ENCODE results near the gene GJA1.

The GJA1 gene

GRCh38 chr6:121418346-121418745, 17.1 kb upstream of the GJA1 start:
- Histone ChIP-seq H3K4me2 (ENCODE audit: insufficient read depth, low read length) (no peak overlapping the region), H3K79me2 (ENCODE audit: insufficient read depth, low read length) (no peaks in the 10 kb centered on the region)
- ATAC-seq (ENCODE audit: insufficient read depth, low read depth): no peak

DNA sequence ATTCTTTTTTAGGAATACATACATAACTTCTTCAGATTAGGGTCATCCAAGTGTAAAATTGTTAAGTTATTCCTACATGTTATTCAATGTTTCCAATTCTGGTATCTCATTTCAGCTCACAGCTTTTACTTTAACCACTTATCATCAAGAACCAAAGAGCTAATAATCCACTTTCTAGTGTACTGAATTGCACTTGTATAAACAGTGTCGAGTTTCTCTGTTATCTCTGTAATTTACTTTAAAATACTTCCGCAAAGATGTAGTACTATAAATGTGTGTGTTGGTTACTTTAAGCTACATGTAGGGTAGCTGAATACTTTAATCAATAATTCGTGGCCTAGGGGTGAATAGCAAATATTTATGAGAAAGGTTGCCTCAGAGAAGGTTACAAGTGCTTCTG, 8.8 kb upstream of the GJA1 start:
- Histone ChIP-seq H3K36me3 (ENCODE audit: insufficient read depth, low read length) (no peaks in the 10 kb centered on the region), H3K4me1 (ENCODE audit: insufficient read depth, low read length) (peaks cover 13% of the 10 kb centered on the region), H2AFZ (ENCODE audit: low read depth, low read length) (no peak overlapping the region), H4K20me1 (ENCODE audit: insufficient read depth, low read length) (no peaks in the 10 kb centered on the region), H3K27me3 (ENCODE audit: insufficient read depth, low read length, poor library complexity) (no peaks in the 10 kb centered on the region), H3K4me2 (ENCODE audit: insufficient read depth, low read length) (no peak overlapping the region), H3K9ac (ENCODE audit: low read depth, low read length) (no peak overlapping the region), H3K9me3 (ENCODE audit: insufficient read depth, low read length, severe bottlenecking) (no peaks in the 10 kb centered on the region), H3K79me2 (ENCODE audit: insufficient read depth, low read length) (no peaks in the 10 kb centered on the region), H3K27ac (ENCODE audit: low read length) (no peak overlapping the region), H3K4me3 (ENCODE audit: low read depth in 1 of 2, low read length in 2 of 2) (no peak overlapping the region)
- TF ChIP-seq, protein P1, sequence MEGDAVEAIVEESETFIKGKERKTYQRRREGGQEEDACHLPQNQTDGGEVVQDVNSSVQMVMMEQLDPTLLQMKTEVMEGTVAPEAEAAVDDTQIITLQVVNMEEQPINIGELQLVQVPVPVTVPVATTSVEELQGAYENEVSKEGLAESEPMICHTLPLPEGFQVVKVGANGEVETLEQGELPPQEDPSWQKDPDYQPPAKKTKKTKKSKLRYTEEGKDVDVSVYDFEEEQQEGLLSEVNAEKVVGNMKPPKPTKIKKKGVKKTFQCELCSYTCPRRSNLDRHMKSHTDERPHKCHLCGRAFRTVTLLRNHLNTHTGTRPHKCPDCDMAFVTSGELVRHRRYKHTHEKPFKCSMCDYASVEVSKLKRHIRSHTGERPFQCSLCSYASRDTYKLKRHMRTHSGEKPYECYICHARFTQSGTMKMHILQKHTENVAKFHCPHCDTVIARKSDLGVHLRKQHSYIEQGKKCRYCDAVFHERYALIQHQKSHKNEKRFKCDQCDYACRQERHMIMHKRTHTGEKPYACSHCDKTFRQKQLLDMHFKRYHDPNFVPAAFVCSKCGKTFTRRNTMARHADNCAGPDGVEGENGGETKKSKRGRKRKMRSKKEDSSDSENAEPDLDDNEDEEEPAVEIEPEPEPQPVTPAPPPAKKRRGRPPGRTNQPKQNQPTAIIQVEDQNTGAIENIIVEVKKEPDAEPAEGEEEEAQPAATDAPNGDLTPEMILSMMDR (IDR thresholded peaks at IDR 0.05; ENCODE audit: borderline replicate concordance, extremely low read depth, low read length, poor library complexity, severe bottlenecking): no peak
- TF ChIP-seq EZH2 (IDR thresholded peaks at IDR 0.05; ENCODE audit: borderline replicate concordance, low read depth, low read length, severe bottlenecking): no peak
- ATAC-seq (ENCODE audit: insufficient read depth, low read depth) (no peak), DNase-seq (no peak)

More at GRCh38 chr6:121418346-121418745, 17.1 kb upstream of the GJA1 start:
- Histone ChIP-seq H3K9ac (ENCODE audit: low read depth, low read length) (no peak overlapping the region), H3K4me1 (ENCODE audit: insufficient read depth, low read length) (no peaks in the 10 kb centered on the region), H3K27ac (ENCODE audit: low read length) (no peak overlapping the region), H3K4me3 (ENCODE audit: low read depth in 1 of 2, low read length in 2 of 2) (no peak overlapping the region), H4K20me1 (ENCODE audit: insufficient read depth, low read length) (no peaks in the 10 kb centered on the region), H2AFZ (ENCODE audit: low read depth, low read length) (no peak overlapping the region), H3K9me3 (ENCODE audit: insufficient read depth, low read length, severe bottlenecking) (no peaks in the 10 kb centered on the region), H3K27me3 (ENCODE audit: insufficient read depth, low read length, poor library complexity) (no peaks in the 10 kb centered on the region), H3K36me3 (ENCODE audit: insufficient read depth, low read length) (no peaks in the 10 kb centered on the region)
- DNase-seq: no peak
- TF ChIP-seq, protein P1 (IDR thresholded peaks at IDR 0.05; ENCODE audit: borderline replicate concordance, extremely low read depth, low read length, poor library complexity, severe bottlenecking): no peak
- no peak for TF ChIP-seq EZH2 (IDR thresholded peaks at IDR 0.05; ENCODE audit: borderline replicate concordance, low read depth, low read length, severe bottlenecking)

DNA sequence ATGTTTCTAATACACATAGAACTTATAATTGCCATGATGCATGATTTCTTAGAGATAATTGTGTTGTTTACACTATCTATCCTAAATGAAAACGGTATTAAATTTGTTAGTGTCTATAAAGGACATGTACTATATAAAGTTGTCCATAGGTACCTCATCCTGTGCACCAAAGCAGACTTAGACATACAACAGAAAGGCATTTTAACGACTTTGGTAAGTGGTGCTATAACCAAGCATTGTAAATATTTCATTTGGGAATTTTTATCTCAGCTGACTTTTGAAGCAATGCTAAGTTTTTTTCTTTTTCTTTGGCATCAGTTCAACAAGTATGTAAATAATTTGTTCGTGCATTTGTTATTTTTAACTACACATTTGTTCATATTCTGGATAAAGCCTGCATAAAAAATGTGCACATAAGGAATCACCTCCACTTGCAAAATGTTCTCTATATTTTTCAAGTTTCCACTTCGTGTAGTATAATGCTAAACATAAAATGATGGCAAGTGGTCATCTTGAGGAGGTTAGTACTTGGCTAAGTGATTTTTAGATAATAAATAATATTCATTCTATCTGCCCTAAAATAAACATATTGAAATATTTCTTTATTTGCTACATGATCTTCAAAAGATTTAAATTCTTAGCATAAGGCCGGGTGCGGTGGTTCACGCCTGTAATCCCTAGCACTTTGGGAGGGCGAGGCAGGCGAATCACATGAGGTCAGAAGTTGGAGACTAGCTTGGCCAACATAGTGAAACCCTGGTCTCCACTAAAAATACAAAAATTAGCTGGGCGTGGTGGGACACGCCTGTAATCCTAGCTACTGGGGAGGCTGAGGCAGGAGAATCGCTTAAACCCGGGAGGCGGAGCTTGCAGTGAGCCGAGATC, 6.3 kb upstream of the GJA1 start:
- H3K9ac ChIP-seq (ENCODE audit: low read depth, low read length): no peak overlapping the region
- no peak overlapping the region for H3K27ac ChIP-seq (ENCODE audit: low read length)
- H3K4me3 ChIP-seq (ENCODE audit: low read depth in 1 of 2, low read length in 2 of 2): no peak overlapping the region
- H2AFZ ChIP-seq (ENCODE audit: low read depth, low read length): no peak overlapping the region
- no peaks in the 10 kb centered on the region for H3K79me2 ChIP-seq (ENCODE audit: insufficient read depth, low read length)
- ATAC-seq (ENCODE audit: insufficient read depth, low read depth) (no peak), DNase-seq (no peak)
- H3K36me3 ChIP-seq (ENCODE audit: insufficient read depth, low read length): no peaks in the 10 kb centered on the region
- peaks cover 14% of the 10 kb centered on the region for H3K4me1 ChIP-seq (ENCODE audit: insufficient read depth, low read length)
- TF ChIP-seq, protein P1 (IDR thresholded peaks at IDR 0.05; ENCODE audit: borderline replicate concordance, extremely low read depth, low read length, poor library complexity, severe bottlenecking): no peak
- TF ChIP-seq EZH2 (IDR thresholded peaks at IDR 0.05; ENCODE audit: borderline replicate concordance, low read depth, low read length, severe bottlenecking): no peak
- no peak overlapping the region for H3K4me2 ChIP-seq (ENCODE audit: insufficient read depth, low read length)
- no peaks in the 10 kb centered on the region for H3K9me3 ChIP-seq (ENCODE audit: insufficient read depth, low read length, severe bottlenecking)
- no peaks in the 10 kb centered on the region for H4K20me1 ChIP-seq (ENCODE audit: insufficient read depth, low read length)
- H3K27me3 ChIP-seq (ENCODE audit: insufficient read depth, low read length, poor library complexity): no peaks in the 10 kb centered on the region

Data from DND-41 (cell line).